Measurements from ENCODE around the gene FOXN3.

DNA sequence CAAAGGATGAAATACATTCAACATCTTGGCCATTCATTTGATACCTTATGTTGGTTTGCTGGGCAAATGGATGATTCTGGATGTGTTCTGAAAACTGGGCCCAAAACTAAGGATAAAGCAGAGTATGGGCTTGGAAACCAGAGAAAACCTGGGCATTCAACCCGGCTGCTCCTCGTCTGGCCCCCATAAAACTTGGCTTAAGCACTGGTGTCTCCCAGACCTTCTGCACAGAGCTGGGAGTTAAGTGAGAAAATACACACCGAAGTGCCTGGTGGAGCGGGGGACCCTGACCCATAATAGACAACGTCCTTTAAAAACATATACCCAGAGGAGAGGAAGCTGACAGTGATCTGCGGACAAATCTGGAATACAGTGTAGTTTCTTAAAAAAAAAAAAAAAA lies 112.5 kb downstream of the FOXN3 start:
- no peak for TF ChIP-seq EZH2 (IDR thresholded peaks at IDR 0.05)
- no peak for TF ChIP-seq POLR2AphosphoS5 (IDR thresholded peaks at IDR 0.05; ENCODE audit: borderline replicate concordance, low read depth, low read length)

Measured in SK-N-MC (cell line).